ENCODE measurements around the gene MAMLD1.

MAMLD1 gene

DNA sequence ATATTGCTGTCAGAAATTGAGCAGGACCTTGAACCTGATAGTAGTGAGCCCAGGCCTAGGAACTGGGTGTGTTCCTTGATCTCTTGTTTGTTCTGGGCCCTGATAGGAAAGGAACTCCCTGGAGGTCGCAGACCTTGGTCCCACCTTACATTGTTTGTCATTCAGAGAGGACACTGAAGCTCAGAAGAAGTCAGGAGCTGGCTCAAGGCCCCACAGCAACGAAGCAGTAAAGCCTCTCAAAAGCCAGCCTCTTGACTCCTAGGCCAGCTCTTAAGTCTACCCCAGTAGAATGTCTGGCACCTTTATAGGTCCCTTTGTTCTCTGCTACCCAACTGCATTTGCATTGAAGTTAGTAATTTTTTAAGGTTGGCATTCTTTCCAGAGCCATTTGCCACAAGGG is 46.8 kb downstream of the MAMLD1 start:
- no peak overlapping the region for H3K4me3 ChIP-seq (replicated peaks; ENCODE audit: insufficient read depth, low read length)
- H3K27me3 ChIP-seq (ENCODE audit: insufficient read depth, poor library complexity, severe bottlenecking), result no peaks in the 10 kb centered on the region
- H3K27ac ChIP-seq (replicated peaks), result no peak overlapping the region
- TF ChIP-seq POLR2AphosphoS5 (IDR thresholded peaks at IDR 0.05; ENCODE audit: low read depth) (no peak), SPI1 (IDR thresholded peaks at IDR 0.05; ENCODE audit: borderline replicate concordance, low read depth) (no peak), GABPA (IDR thresholded peaks at IDR 0.05; ENCODE audit: low read depth) (no peak)
- TF ChIP-seq, protein P1, sequence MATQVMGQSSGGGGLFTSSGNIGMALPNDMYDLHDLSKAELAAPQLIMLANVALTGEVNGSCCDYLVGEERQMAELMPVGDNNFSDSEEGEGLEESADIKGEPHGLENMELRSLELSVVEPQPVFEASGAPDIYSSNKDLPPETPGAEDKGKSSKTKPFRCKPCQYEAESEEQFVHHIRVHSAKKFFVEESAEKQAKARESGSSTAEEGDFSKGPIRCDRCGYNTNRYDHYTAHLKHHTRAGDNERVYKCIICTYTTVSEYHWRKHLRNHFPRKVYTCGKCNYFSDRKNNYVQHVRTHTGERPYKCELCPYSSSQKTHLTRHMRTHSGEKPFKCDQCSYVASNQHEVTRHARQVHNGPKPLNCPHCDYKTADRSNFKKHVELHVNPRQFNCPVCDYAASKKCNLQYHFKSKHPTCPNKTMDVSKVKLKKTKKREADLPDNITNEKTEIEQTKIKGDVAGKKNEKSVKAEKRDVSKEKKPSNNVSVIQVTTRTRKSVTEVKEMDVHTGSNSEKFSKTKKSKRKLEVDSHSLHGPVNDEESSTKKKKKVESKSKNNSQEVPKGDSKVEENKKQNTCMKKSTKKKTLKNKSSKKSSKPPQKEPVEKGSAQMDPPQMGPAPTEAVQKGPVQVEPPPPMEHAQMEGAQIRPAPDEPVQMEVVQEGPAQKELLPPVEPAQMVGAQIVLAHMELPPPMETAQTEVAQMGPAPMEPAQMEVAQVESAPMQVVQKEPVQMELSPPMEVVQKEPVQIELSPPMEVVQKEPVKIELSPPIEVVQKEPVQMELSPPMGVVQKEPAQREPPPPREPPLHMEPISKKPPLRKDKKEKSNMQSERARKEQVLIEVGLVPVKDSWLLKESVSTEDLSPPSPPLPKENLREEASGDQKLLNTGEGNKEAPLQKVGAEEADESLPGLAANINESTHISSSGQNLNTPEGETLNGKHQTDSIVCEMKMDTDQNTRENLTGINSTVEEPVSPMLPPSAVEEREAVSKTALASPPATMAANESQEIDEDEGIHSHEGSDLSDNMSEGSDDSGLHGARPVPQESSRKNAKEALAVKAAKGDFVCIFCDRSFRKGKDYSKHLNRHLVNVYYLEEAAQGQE (IDR thresholded peaks at IDR 0.05; ENCODE audit: insufficient replicate concordance, low read depth), result no peak
- TF ChIP-seq, protein P2, sequence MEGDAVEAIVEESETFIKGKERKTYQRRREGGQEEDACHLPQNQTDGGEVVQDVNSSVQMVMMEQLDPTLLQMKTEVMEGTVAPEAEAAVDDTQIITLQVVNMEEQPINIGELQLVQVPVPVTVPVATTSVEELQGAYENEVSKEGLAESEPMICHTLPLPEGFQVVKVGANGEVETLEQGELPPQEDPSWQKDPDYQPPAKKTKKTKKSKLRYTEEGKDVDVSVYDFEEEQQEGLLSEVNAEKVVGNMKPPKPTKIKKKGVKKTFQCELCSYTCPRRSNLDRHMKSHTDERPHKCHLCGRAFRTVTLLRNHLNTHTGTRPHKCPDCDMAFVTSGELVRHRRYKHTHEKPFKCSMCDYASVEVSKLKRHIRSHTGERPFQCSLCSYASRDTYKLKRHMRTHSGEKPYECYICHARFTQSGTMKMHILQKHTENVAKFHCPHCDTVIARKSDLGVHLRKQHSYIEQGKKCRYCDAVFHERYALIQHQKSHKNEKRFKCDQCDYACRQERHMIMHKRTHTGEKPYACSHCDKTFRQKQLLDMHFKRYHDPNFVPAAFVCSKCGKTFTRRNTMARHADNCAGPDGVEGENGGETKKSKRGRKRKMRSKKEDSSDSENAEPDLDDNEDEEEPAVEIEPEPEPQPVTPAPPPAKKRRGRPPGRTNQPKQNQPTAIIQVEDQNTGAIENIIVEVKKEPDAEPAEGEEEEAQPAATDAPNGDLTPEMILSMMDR (IDR thresholded peaks at IDR 0.05; ENCODE audit: insufficient read depth, low read length), result no peak
- no peak for DNase-seq (ENCODE audit: low read depth in 1 of 2, low spot score in 1 of 2)

DNA sequence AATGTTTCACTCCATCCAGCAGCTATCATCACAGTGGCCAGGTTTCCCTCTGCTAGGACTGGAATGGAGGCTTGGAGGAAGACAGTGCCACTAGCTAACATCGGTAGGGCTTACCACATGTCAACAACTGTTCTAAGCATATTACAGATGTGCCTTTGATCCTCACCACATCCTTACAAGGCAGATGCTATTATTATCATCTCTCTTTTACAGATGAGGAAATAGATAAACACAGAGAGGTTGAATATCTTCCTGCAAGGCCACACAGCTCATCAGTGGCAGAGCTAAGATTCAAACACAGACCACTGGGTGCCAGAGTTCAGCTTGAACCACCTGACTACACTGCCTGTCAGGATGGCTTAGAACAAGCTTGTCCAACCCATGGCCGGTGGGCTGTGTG is 47.4 kb downstream of the MAMLD1 start:
- H3K27me3 ChIP-seq (ENCODE audit: insufficient read depth, poor library complexity, severe bottlenecking), result no peaks in the 10 kb centered on the region
- TF ChIP-seq, protein P2 (IDR thresholded peaks at IDR 0.05; ENCODE audit: insufficient read depth, low read length), result no peak
- no peak for TF ChIP-seq SPI1 (IDR thresholded peaks at IDR 0.05; ENCODE audit: borderline replicate concordance, low read depth)

DNA sequence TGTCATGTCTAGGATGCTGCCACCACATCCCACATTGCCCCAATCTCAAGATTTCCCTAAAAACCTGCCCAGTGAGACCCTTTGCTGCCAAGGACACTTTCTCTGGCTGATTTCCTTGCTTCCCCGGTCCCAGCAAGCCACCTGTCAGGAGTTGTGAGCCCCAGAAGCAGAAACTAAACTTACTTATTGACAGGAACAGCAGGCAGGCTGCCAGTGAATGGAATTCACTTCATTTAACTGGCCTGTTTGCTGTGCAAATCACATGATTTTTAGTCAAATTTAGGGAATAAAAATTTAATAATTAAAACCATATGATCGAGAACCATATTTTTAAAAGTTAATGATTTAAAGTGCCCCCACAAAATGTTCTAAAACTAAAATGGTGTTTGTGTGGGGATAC is 48.5 kb downstream of the MAMLD1 start:
- Histone ChIP-seq H3K27ac (replicated peaks) (no peak overlapping the region), H3K4me3 (replicated peaks; ENCODE audit: insufficient read depth, low read length) (no peak overlapping the region), H3K27me3 (ENCODE audit: insufficient read depth, poor library complexity, severe bottlenecking) (no peaks in the 10 kb centered on the region)
- no peak for DNase-seq (ENCODE audit: low read depth in 1 of 2, low spot score in 1 of 2)
- TF ChIP-seq SPI1 (IDR thresholded peaks at IDR 0.05; ENCODE audit: borderline replicate concordance, low read depth), result no peak
- TF ChIP-seq POLR2AphosphoS5 (IDR thresholded peaks at IDR 0.05; ENCODE audit: low read depth), result no peak
- TF ChIP-seq, protein P2 (IDR thresholded peaks at IDR 0.05; ENCODE audit: insufficient read depth, low read length), result no peak
- no peak for TF ChIP-seq GABPA (IDR thresholded peaks at IDR 0.05; ENCODE audit: low read depth)
- TF ChIP-seq, protein P1 (IDR thresholded peaks at IDR 0.05; ENCODE audit: insufficient replicate concordance, low read depth), result no peak

More for the DNA sequence above, 47.4 kb downstream of the MAMLD1 start:
- Histone ChIP-seq H3K4me3 (replicated peaks; ENCODE audit: insufficient read depth, low read length) (no peak overlapping the region), H3K27ac (replicated peaks) (no peak overlapping the region)
- no peak for DNase-seq (ENCODE audit: low read depth in 1 of 2, low spot score in 1 of 2)

DNA sequence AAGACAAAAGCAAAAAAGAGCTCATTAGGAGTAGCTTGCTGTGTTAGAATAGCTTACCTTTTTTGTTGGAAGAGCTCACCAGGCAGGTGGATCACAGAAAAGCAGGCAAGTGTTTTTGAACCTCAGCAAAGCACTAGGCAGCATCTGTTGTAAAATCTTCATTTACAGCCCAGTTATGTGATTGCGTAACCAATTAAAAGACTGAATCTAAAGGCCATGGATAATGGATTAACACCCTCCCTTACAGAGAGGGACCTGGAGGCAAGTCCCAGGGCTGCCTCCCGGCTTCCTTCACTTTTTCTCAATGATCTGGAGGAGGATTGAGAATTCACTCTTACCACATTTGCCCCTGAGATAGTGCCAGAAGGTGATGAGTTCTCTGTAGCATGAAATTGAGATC is 51.1 kb downstream of the MAMLD1 start:
- Histone ChIP-seq H3K4me3 (replicated peaks; ENCODE audit: insufficient read depth, low read length) (no peak overlapping the region), H3K27me3 (ENCODE audit: insufficient read depth, poor library complexity, severe bottlenecking) (no peaks in the 10 kb centered on the region), H3K27ac (replicated peaks) (no peak overlapping the region)
- TF ChIP-seq POLR2AphosphoS5 (IDR thresholded peaks at IDR 0.05; ENCODE audit: low read depth) (no peak), GABPA (IDR thresholded peaks at IDR 0.05; ENCODE audit: low read depth) (no peak), SPI1 (IDR thresholded peaks at IDR 0.05; ENCODE audit: borderline replicate concordance, low read depth) (no peak)
- TF ChIP-seq, protein P2 (IDR thresholded peaks at IDR 0.05; ENCODE audit: insufficient read depth, low read length), result no peak
- TF ChIP-seq, protein P1 (IDR thresholded peaks at IDR 0.05; ENCODE audit: insufficient replicate concordance, low read depth), result no peak
- DNase-seq (ENCODE audit: low read depth in 1 of 2, low spot score in 1 of 2), result no peak
